Endothelial cell of hepatic sinusoid (primary cell): ENCODE measurements around the gene RAB3GAP2.
"Not testable (repeated sequence)": the region's sequence is repeated elsewhere in the genome, so short reads cannot be mapped to it uniquely, and the experiment has no call there.

Experiments used
- in situ Hi-C: cut with HindIII; loops from 2 replicates; pipeline ENCODE4 v1.10.0; 2017; ENCODE audit warnings: low sequenced_read_pairs

The RAB3GAP2 gene

GRCh38 chr1:220239966-220240365 lies 32.3 kb downstream of the RAB3GAP2 start:
- in situ Hi-C loops: no loop called here

- in situ Hi-C loops: no loop called here
Measured at GRCh38 chr1:220239213-220239612, 33.0 kb downstream of the RAB3GAP2 start.

- in situ Hi-C loops: not testable (repeated sequence)
Measured at GRCh38 chr1:220236278-220236677, 36.0 kb downstream of the RAB3GAP2 start.

- in situ Hi-C loops: no loop called here
Measured at GRCh38 chr1:220235462-220235861, 36.8 kb downstream of the RAB3GAP2 start.

- in situ Hi-C loops: no loop called here
Measured at GRCh38 chr1:220233927-220234326, 38.3 kb downstream of the RAB3GAP2 start.

GRCh38 chr1:220229771-220230170 lies 42.5 kb downstream of the RAB3GAP2 start:
- in situ Hi-C loops: no loop called here

- in situ Hi-C loops: no loop called here
Measured at GRCh38 chr1:220227393-220227792, 44.9 kb downstream of the RAB3GAP2 start.

GRCh38 chr1:220226752-220227151 lies 45.5 kb downstream of the RAB3GAP2 start:
- in situ Hi-C loops: no loop called here

- in situ Hi-C loops: no loop called here
Measured at GRCh38 chr1:220225957-220226356, 46.3 kb downstream of the RAB3GAP2 start.

- in situ Hi-C loops: no loop called here
Measured at GRCh38 chr1:220224611-220225124, 47.6 kb downstream of the RAB3GAP2 start.

- in situ Hi-C loops: no loop called here
Measured at GRCh38 chr1:220224033-220224432, 48.2 kb downstream of the RAB3GAP2 start.

GRCh38 chr1:220222939-220223338 lies 49.3 kb downstream of the RAB3GAP2 start:
- in situ Hi-C loops: no loop called here

- in situ Hi-C loops: no loop called here
Measured at GRCh38 chr1:220221670-220222069, 50.6 kb downstream of the RAB3GAP2 start.

- in situ Hi-C loops: no loop called here
Measured at GRCh38 chr1:220221269-220221668, 51.0 kb downstream of the RAB3GAP2 start.

GRCh38 chr1:220220699-220221040 lies 51.6 kb downstream of the RAB3GAP2 start:
- in situ Hi-C loops: not testable (repeated sequence)

GRCh38 chr1:220219865-220220698 lies 52.2 kb downstream of the RAB3GAP2 start:
- in situ Hi-C loops: no loop called here

GRCh38 chr1:220219136-220219442 lies 53.2 kb downstream of the RAB3GAP2 start:
- in situ Hi-C loops: no loop called here

- in situ Hi-C loops: not testable (repeated sequence)
Measured at GRCh38 chr1:220218397-220219135, 53.7 kb downstream of the RAB3GAP2 start.

- in situ Hi-C loops: no loop called here
Measured at GRCh38 chr1:220217383-220217988, 54.8 kb downstream of the RAB3GAP2 start.

GRCh38 chr1:220213382-220213983 lies 58.8 kb downstream of the RAB3GAP2 start:
- in situ Hi-C loops: no loop called here

- in situ Hi-C loops: no loop called here
Measured at GRCh38 chr1:220207411-220207810, 64.8 kb downstream of the RAB3GAP2 start.
